DOHH2 (cell line): ENCODE data around the gene LIMD2.

Experiments used
- H3F3A ChIP-seq: fragments of 200-600 bp; sonication (generic), shearing (Covaris generic); 2 replicates; pipeline ENCODE4 v1.6.0; 2016; ENCODE audit warnings: antibody characterized with exemption, mild to moderate bottlenecking; ENCODE audit not compliant: control insufficient read depth, insufficient read depth
- H3K27ac ChIP-seq: fragments of 200-600 bp; sonication (generic); 2 replicates; pipeline ENCODE4 v1.5.1; 2014; ENCODE audit warnings: low read depth, mild to moderate bottlenecking, low read length, moderate library complexity
- H3K27me3 ChIP-seq: fragments of 200-600 bp; sonication (generic); 2 replicates; pipeline ENCODE4 v1.6.1; 2014; ENCODE audit warnings: mild to moderate bottlenecking, low read length, mixed read lengths; ENCODE audit not compliant: control insufficient read depth
- H3K36me3 ChIP-seq: fragments of 200-600 bp; sonication (generic); 2 replicates; pipeline ENCODE4 v1.6.1; 2014; ENCODE audit warnings: mild to moderate bottlenecking, low read length, moderate library complexity, mixed read lengths; ENCODE audit not compliant: control insufficient read depth
- H3K4me1 ChIP-seq: fragments of 200-600 bp; sonication (generic); 2 replicates; pipeline ENCODE4 v1.6.1; 2014; ENCODE audit warnings: mild to moderate bottlenecking, low read length, mixed read lengths; ENCODE audit not compliant: control insufficient read depth
- H3K4me2 ChIP-seq: fragments of 200-600 bp; sonication (generic); 2 replicates; pipeline ENCODE4 v1.6.0; 2014; ENCODE audit warnings: mild to moderate bottlenecking, low read length, moderate library complexity
- H3K4me3 ChIP-seq: fragments of 200-600 bp; sonication (generic); 2 replicates; pipeline ENCODE4 v1.5.1; 2014; ENCODE audit warnings: mild to moderate bottlenecking, low read length, mixed read lengths
- H3K79me2 ChIP-seq: fragments of 200-600 bp; sonication (generic); 2 replicates; pipeline ENCODE4 v1.6.1; 2014; ENCODE audit warnings: mild to moderate bottlenecking, low read length, mixed read lengths; ENCODE audit not compliant: control insufficient read depth
- H3K9me2 ChIP-seq: fragments of 200-600 bp; sonication (generic); replicated peaks from 2 replicates; pipeline ENCODE4 v1.6.1; 2014; ENCODE audit warnings: mild to moderate bottlenecking, low read length, mixed read lengths; ENCODE audit not compliant: control insufficient read depth
- H3K9me3 ChIP-seq: fragments of 200-600 bp; sonication (generic); 2 replicates; pipeline ENCODE4 v1.6.1; 2014; ENCODE audit warnings: antibody characterized with exemption, low read length, mixed read lengths; ENCODE audit not compliant: control insufficient read depth, insufficient read depth
- H4K20me1 ChIP-seq: fragments of 200-600 bp; sonication (generic); 2 replicates; pipeline ENCODE4 v1.6.0; 2014; ENCODE audit warnings: low read depth, mild to moderate bottlenecking, antibody characterized with exemption, low read length, moderate library complexity; ENCODE audit not compliant: control insufficient read depth, insufficient read depth
- CTCF ChIP-seq: fragments of 200-600 bp; sonication (generic); IDR thresholded peaks from one replicate; pipeline ENCODE4 v1.5.1; 2014; ENCODE audit warnings: antibody characterized with exemption, mild to moderate bottlenecking, low read depth, low read length; ENCODE audit not compliant: poor library complexity, severe bottlenecking
- EZH2phosphoT487 ChIP-seq: fragments of 200-600 bp; sonication (generic); IDR thresholded peaks from 2 replicates; pipeline ENCODE4 v1.6.1; 2017; ENCODE audit warnings: borderline replicate concordance, mild to moderate bottlenecking, antibody characterized with exemption, low read length, moderate library complexity, mixed read lengths

The LIMD2 gene

GRCh38 chr17:63689479-63689878 lies 10.4 kb downstream of the LIMD2 start:
- H3K79me2 ChIP-seq = no peaks in the 10 kb centered on the region
- H3K27me3 ChIP-seq = no peaks in the 10 kb centered on the region
- no peak overlapping the region for H3K4me3 ChIP-seq
- H3K36me3 ChIP-seq = peaks cover 53% of the 10 kb centered on the region
- peaks cover 3% of the 10 kb centered on the region for H3K4me1 ChIP-seq
- no peak overlapping the region for H3K27ac ChIP-seq
- TF ChIP-seq CTCF (no peak), EZH2phosphoT487 (no peak)
- no peaks in the 10 kb centered on the region for H3K9me3 ChIP-seq
- no peak overlapping the region for H3K4me2 ChIP-seq
- H4K20me1 ChIP-seq = no peaks in the 10 kb centered on the region
- 0 out of 2 replicates have a peak, but pooled peaks cover 3% of the 10 kb centered on the region for H3F3A ChIP-seq
- H3K9me2 ChIP-seq = no peaks in the 10 kb centered on the region

GRCh38 chr17:63688396-63689020 lies 11.4 kb downstream of the LIMD2 start:
- Histone ChIP-seq H3K4me3 (no peak overlapping the region), H3K4me2 (no peak overlapping the region), H3K27ac (no peak overlapping the region), H3K79me2 (no peaks in the 10 kb centered on the region), H4K20me1 (no peaks in the 10 kb centered on the region), H3F3A (no peaks in the 10 kb centered on the region), H3K9me3 (no peaks in the 10 kb centered on the region), H3K36me3 (peaks cover 54% of the 10 kb centered on the region), H3K4me1 (no peaks in the 10 kb centered on the region), H3K27me3 (no peaks in the 10 kb centered on the region), H3K9me2 (no peaks in the 10 kb centered on the region)
- no peak for TF ChIP-seq EZH2phosphoT487
- no peak for TF ChIP-seq CTCF

- Histone ChIP-seq H3K9me3 (no peaks in the 10 kb centered on the region), H3K4me2 (no peak overlapping the region), H3K79me2 (no peaks in the 10 kb centered on the region), H3K9me2 (no peaks in the 10 kb centered on the region), H3K36me3 (peaks cover 66% of the 10 kb centered on the region), H4K20me1 (no peaks in the 10 kb centered on the region), H3K4me1 (no peaks in the 10 kb centered on the region), H3K27me3 (no peaks in the 10 kb centered on the region), H3K4me3 (no peak overlapping the region), H3F3A (no peaks in the 10 kb centered on the region), H3K27ac (no peak overlapping the region)
- no peak for TF ChIP-seq CTCF
- TF ChIP-seq EZH2phosphoT487 = no peak
These were observed 13.7 kb downstream of the LIMD2 start for GRCh38 chr17:63686138-63686685.

GRCh38 chr17:63685578-63685977 lies 14.3 kb downstream of the LIMD2 start:
- Histone ChIP-seq H3K79me2 (no peaks in the 10 kb centered on the region), H3K4me1 (no peaks in the 10 kb centered on the region), H3K9me2 (no peaks in the 10 kb centered on the region), H3K27ac (no peak overlapping the region), H3K4me2 (no peak overlapping the region), H3K9me3 (no peaks in the 10 kb centered on the region), H3K4me3 (no peak overlapping the region), H3F3A (no peaks in the 10 kb centered on the region), H4K20me1 (no peaks in the 10 kb centered on the region), H3K36me3 (peaks cover 60% of the 10 kb centered on the region), H3K27me3 (no peaks in the 10 kb centered on the region)
- TF ChIP-seq EZH2phosphoT487 (no peak), CTCF (no peak)
